H1 (cell line): ENCODE data around the gene KMT5B. TPM values are rescaled to one million over a fixed set of nuclear protein-coding genes. Genes with fewer than 3 reads are reported as not detected.
A peak's percentile ranks its signal among the peaks of the same experiment; 100 is the strongest.

Source experiments
- CTCF ChIA-PET: fragments of 300-600 bp; sonication (Branson Sonifier 250); formaldehyde crosslinking; loops from one replicate; lab custom pipeline; 2021; ENCODE audit not compliant: partially characterized antibody; lab: Charles Lee
- POLR2A ChIA-PET: fragments of 300-600 bp; sonication (Branson Sonifier 250); formaldehyde crosslinking; loops from one replicate; lab custom pipeline; 2021; ENCODE audit warnings: inconsistent platforms; ENCODE audit not compliant: partially characterized antibody; lab: Charles Lee
- DNase-seq, 2 experiments: peaks; one replicate each; pipeline versions ENCODE4 v3.0.0 to v3.0.0-alpha.2; 2010 to 2022; ENCODE audit warnings: low spot score in 2 of 2, low read depth in 1 of 2, mixed read lengths in 1 of 2
- FAIRE-seq: peaks from 2 replicates; lab custom pipeline; 2011; peaks lifted over from hg19 to GRCh38; lab: Jason Lieb, UNC
- H2AFZ ChIP-seq: 2 replicates; pipeline ENCODE4 v1.8.1; 2012; ENCODE audit warnings: low read length, inconsistent platforms
- H2AK5ac ChIP-seq: 2 replicates; pipeline ENCODE4 v1.6.1; 2013; ENCODE audit warnings: low read depth, low read length
- H2BK120ac ChIP-seq: replicated peaks from 2 replicates; pipeline ENCODE3; 2013; ENCODE audit warnings: low read depth, low read length, inconsistent platforms
- H2BK12ac ChIP-seq: 2 replicates; pipeline ENCODE4 v1.6.1; 2013; ENCODE audit warnings: low read depth, low read length
- H2BK15ac ChIP-seq: 2 replicates; pipeline ENCODE4 v1.6.1; 2013; ENCODE audit warnings: low read length
- H2BK20ac ChIP-seq: 2 replicates; pipeline ENCODE4 v1.6.1; 2013; ENCODE audit warnings: low read length
- H2BK5ac ChIP-seq: 2 replicates; pipeline ENCODE4 v1.6.1; 2013; ENCODE audit warnings: low read depth, low read length
- H3K14ac ChIP-seq: 2 replicates; pipeline ENCODE4 v1.6.1; 2013; ENCODE audit warnings: inconsistent platforms; ENCODE audit not compliant: insufficient read length
- H3K18ac ChIP-seq: 2 replicates; pipeline ENCODE4 v1.6.1; 2013; ENCODE audit warnings: low read length; ENCODE audit errors: extremely low read depth
- H3K23ac ChIP-seq: 2 replicates; pipeline ENCODE4 v1.6.1; 2013; ENCODE audit warnings: inconsistent platforms; ENCODE audit not compliant: insufficient read length
- H3K23me2 ChIP-seq: 2 replicates; pipeline ENCODE4 v1.6.1; 2013; ENCODE audit warnings: low read depth, low read length
- H3K27ac ChIP-seq: 2 replicates; pipeline ENCODE4 v1.6.1; 2011; ENCODE audit warnings: low read depth, low read length, inconsistent platforms
- H3K27me3 ChIP-seq, 4 experiments: replicated peaks in 1 of 4; 1 replicate in 1 of 4; 2 replicates in 3 of 4; pipeline versions ENCODE4 v1.6.1 to v1.8.1; 2011 to 2013; ENCODE audit warnings: low read length in 3 of 4, mild to moderate bottlenecking in 3 of 4, inconsistent platforms in 2 of 4, mixed read lengths in 2 of 4, moderate library complexity in 1 of 4; ENCODE audit not compliant: control insufficient read depth in 3 of 4, insufficient read depth in 3 of 4; ENCODE audit errors: extremely low read depth in 1 of 4
- H3K36me3 ChIP-seq, 4 experiments: 2 replicates each; pipeline versions ENCODE4 v1.6.1 to v1.8.1; 2011 to 2013; ENCODE audit warnings: mild to moderate bottlenecking in 4 of 4, low read length in 3 of 4, moderate library complexity in 2 of 4, control low read depth in 1 of 4, inconsistent platforms in 1 of 4; ENCODE audit not compliant: insufficient read depth in 4 of 4, control insufficient read depth in 2 of 4
- H3K4ac ChIP-seq: replicated peaks from 2 replicates; pipeline ENCODE3; 2013; ENCODE audit warnings: low read length, low read depth, mixed read lengths, inconsistent platforms; ENCODE audit not compliant: insufficient read length
- H3K4me1 ChIP-seq, 4 experiments: replicated peaks in 1 of 4; 1 replicate in 1 of 4; 2 replicates in 3 of 4; pipeline versions ENCODE4 v1.6.1 to v1.8.1; 2011 to 2013; ENCODE audit warnings: low read length in 3 of 4, inconsistent platforms in 2 of 4, mixed read lengths in 1 of 4; ENCODE audit not compliant: insufficient read depth in 4 of 4, control insufficient read depth in 3 of 4
- H3K4me2 ChIP-seq, 2 experiments: 2 replicates each; pipeline versions ENCODE4 v1.6.1 to v1.8.1; 2011 to 2013; ENCODE audit warnings: low read depth in 2 of 2, low read length in 2 of 2, control low read depth in 1 of 2, inconsistent platforms in 1 of 2, mild to moderate bottlenecking in 1 of 2; ENCODE audit not compliant: insufficient read depth in 1 of 2
- H3K4me3 ChIP-seq, 4 experiments: fragments of 200-600, 300-600 bp in 1 of 4; sonication (generic), shearing (Covaris generic), sonication (Bioruptor Twin) in 1 of 4; 2 replicates each; pipeline versions ENCODE4 v1.5.1 to v1.8.1; 2011 to 2016; ENCODE audit warnings: low read length in 4 of 4, low read depth in 3 of 4, control low read depth in 2 of 4, inconsistent platforms in 2 of 4, mild to moderate bottlenecking in 2 of 4, mixed read lengths in 1 of 4, moderate library complexity in 1 of 4; ENCODE audit not compliant: insufficient read depth in 2 of 4; ENCODE audit errors: extremely low read depth in 1 of 4
- H3K56ac ChIP-seq: replicated peaks from 2 replicates; pipeline ENCODE3; 2013; ENCODE audit warnings: low read depth, mild to moderate bottlenecking, mixed read lengths, low read length, inconsistent platforms; ENCODE audit not compliant: insufficient read length
- H3K79me1 ChIP-seq: 2 replicates; pipeline ENCODE4 v1.6.1; 2013; ENCODE audit warnings: low read depth, low read length, control low read depth
- H3K79me2 ChIP-seq, 2 experiments: 2 replicates each; pipeline versions ENCODE4 v1.6.1 to v1.8.1; 2012 to 2013; ENCODE audit warnings: low read length in 2 of 2, mild to moderate bottlenecking in 2 of 2, inconsistent platforms in 1 of 2; ENCODE audit not compliant: insufficient read depth in 2 of 2, control insufficient read depth in 1 of 2
- H3K9ac ChIP-seq, 4 experiments: replicated peaks in 1 of 4; 1 replicate in 1 of 4; 2 replicates in 3 of 4; pipeline versions ENCODE4 v1.6.1 to v1.8.1; 2011 to 2013; ENCODE audit warnings: low read depth in 3 of 4, low read length in 3 of 4, control low read depth in 2 of 4, mild to moderate bottlenecking in 2 of 4, moderate library complexity in 2 of 4, inconsistent platforms in 1 of 4; ENCODE audit errors: extremely low read depth in 1 of 4
- H3K9me3 ChIP-seq, 2 experiments: 2 replicates each; pipeline versions ENCODE4 v1.6.1 to v1.8.1; 2012 to 2013; ENCODE audit warnings: mild to moderate bottlenecking in 2 of 2, moderate library complexity in 2 of 2, control low read depth in 1 of 2, inconsistent platforms in 1 of 2, low read depth in 1 of 2, low read length in 1 of 2, mixed read lengths in 1 of 2; ENCODE audit not compliant: insufficient read depth in 2 of 2
- H4K20me1 ChIP-seq, 2 experiments: replicated peaks in 1 of 2; 2 replicates each; pipeline versions ENCODE3 to v1.8.1; 2011 to 2013; ENCODE audit warnings: inconsistent platforms in 2 of 2, low read length in 2 of 2, mild to moderate bottlenecking in 1 of 2; ENCODE audit not compliant: insufficient read depth in 2 of 2, control insufficient read depth in 1 of 2
- H4K5ac ChIP-seq: 2 replicates; pipeline ENCODE4 v1.6.1; 2013; ENCODE audit warnings: low read length, low read depth, mixed read lengths, inconsistent platforms; ENCODE audit not compliant: insufficient read length
- H4K8ac ChIP-seq: 2 replicates; pipeline ENCODE4 v1.8.0; 2013; ENCODE audit warnings: mild to moderate bottlenecking, moderate library complexity, low read length, inconsistent platforms; ENCODE audit not compliant: insufficient read depth; ENCODE audit errors: extremely low read depth
- H4K91ac ChIP-seq: replicated peaks from 2 replicates; pipeline ENCODE3; 2013; ENCODE audit warnings: low read length, mixed read lengths, inconsistent platforms; ENCODE audit not compliant: insufficient read length
- EGR1 ChIP-seq: IDR thresholded peaks from 2 replicates; pipeline ENCODE4 v1.6.1; 2011; ENCODE audit warnings: low read depth, low read length, borderline replicate concordance
- HDAC6 ChIP-seq: IDR thresholded peaks from one replicate; pipeline ENCODE4 v1.7.1; 2012; ENCODE audit warnings: low read depth, mild to moderate bottlenecking, inconsistent platforms, low read length, moderate library complexity
- RBBP5 ChIP-seq: IDR thresholded peaks from 2 replicates; pipeline ENCODE4 v1.7.1; 2012; ENCODE audit warnings: low read depth, mild to moderate bottlenecking, inconsistent platforms, low read length, moderate library complexity, borderline replicate concordance
- SRF ChIP-seq: IDR thresholded peaks from 2 replicates; pipeline ENCODE4 v1.6.1; 2011; ENCODE audit warnings: mild to moderate bottlenecking, low read depth, low read length, moderate library complexity
- WGBS, 2 experiments: shearing (Covaris generic) in 1 of 2; methylation state at CpG; one replicate each; pipeline versions ENCODE4 v1.1.6 to v1.1.7; 2013 to 2015; ENCODE audit warnings: low lambda C conversion rate in 2 of 2, mixed read lengths in 2 of 2, inconsistent platforms in 1 of 2, low coverage in 1 of 2, missing lambda C conversion rate in 1 of 2; ENCODE audit not compliant: insufficient replicate concordance in 2 of 2, insufficient coverage in 1 of 2, insufficient read length in 1 of 2; ENCODE audit errors: extremely low coverage in 1 of 2, missing lambda C conversion rate in 1 of 2; 5-methylcytosine and 5-hydroxymethylcytosine counted together
- polyA plus RNA-seq, 7 experiments: library from polyadenylated mRNA; depleted of rRNA in 3 of 7; stranded (reverse) in 5 of 7; unstranded in 2 of 7; fragments of >200 nt in 5 of 7; fragments of 200-250 nt in 2 of 7; gene quantifications; 1 replicate in 5 of 7; 2 replicates in 1 of 7; 4 replicates in 1 of 7; pipeline versions ENCODE4 v1.2.1 to v1.2.3, GENCODE V29; 2011 to 2013; ENCODE audit warnings: missing spikeins in 2 of 7, mixed read lengths in 2 of 7
- total RNA-seq: library from RNA; stranded (reverse); fragmentation: NEBNext Ultra II Directional; extraction: Animal tissue kit (Norgen Biotek cat#: 25700); gene quantifications from 2 replicates; pipeline ENCODE4 v1.2.1, GENCODE V29; 2021

KMT5B gene
- total and polyA plus RNA-seq, 2 of the 8 experiments (the other 6 are each of a cell fraction or from before 2014, with no cell fraction given), result 11.0 to 40.8 TPM

GRCh38 chr11:68199295-68199987, 13.7 kb downstream of the KMT5B start:
- H3K36me3 ChIP-seq, result no peaks in the 10 kb centered on the region
- H2BK5ac ChIP-seq, result no peak overlapping the region
- no peak overlapping the region for H2BK12ac ChIP-seq
- peaks cover 0 to 4% (median 2%) of the 10 kb centered on the region in 4 experiments; a peak in 4 of 7 replicates for H3K4me1 ChIP-seq
- CTCF ChIA-PET, result interaction anchor here (0.6 to 10.8 kb wide), 4 partner anchors 7 to 143 kb away, joined by 3 to 138 read pairs (median 4); no protein-coding TSS in a partner anchor
- no peak overlapping the region for H3K4me2 ChIP-seq
- H4K91ac ChIP-seq, result no peak overlapping the region
- POLR2A ChIA-PET, result no interaction called here
- FAIRE-seq (no peak), DNase-seq (no peak)
- 0 out of 2 replicates have a peak overlapping the region, but pooled peaks have one; percentile 37 for H2BK15ac ChIP-seq
- no peak overlapping the region for H2BK120ac ChIP-seq
- no peak overlapping the region for H3K14ac ChIP-seq
- H3K56ac ChIP-seq, result no peak overlapping the region
- TF ChIP-seq RBBP5, result no peak
- no peak for TF ChIP-seq SRF
- TF ChIP-seq EGR1, result no peak
- no peak for TF ChIP-seq HDAC6
- H3K4me3 ChIP-seq, result no peak overlapping the region
- peaks cover 7 to 20% of the 10 kb centered on the region in 2 experiments for H4K20me1 ChIP-seq
- no peaks in the 10 kb centered on the region for H3K27me3 ChIP-seq
- H3K4ac ChIP-seq, result no peak overlapping the region
- no peak overlapping the region for H3K9ac ChIP-seq
- H3K79me2 ChIP-seq, result peaks cover 29 to 98% of the 10 kb centered on the region in 2 experiments
- H3K18ac ChIP-seq, result 0 out of 2 replicates have a peak overlapping the region, but pooled peaks have one; percentile 20
- H3K79me1 ChIP-seq, result peaks cover 10% of the 10 kb centered on the region
- no peak overlapping the region for H3K27ac ChIP-seq
- H2AK5ac ChIP-seq, result peak overlapping the region; percentile 84; the same call in 1 of the 2 replicates
- no peak overlapping the region for H3K23ac ChIP-seq
- no peak overlapping the region for H4K8ac ChIP-seq
- no peak overlapping the region for H2AFZ ChIP-seq
- H3K9me3 ChIP-seq, result no peaks in the 10 kb centered on the region
- H4K5ac ChIP-seq, result no peak overlapping the region
- WGBS, 2 experiments, result 94% methylated on average over 8 of the region's 8 CpGs; no CpG with 5 or more reads in 1 of the 2 experiments
- H3K23me2 ChIP-seq, result no peaks in the 10 kb centered on the region
- no peak overlapping the region for H2BK20ac ChIP-seq
